AG08396 (cell line): ENCODE measurements around the gene IL1RAPL2.
A peak's percentile ranks its signal among the peaks of the same experiment; 100 is the strongest.

Experiments
- DNase-seq: peaks from one replicate; pipeline ENCODE4 v3.0.0; 2012; ENCODE audit warnings: low spot score, mixed read lengths

IL1RAPL2 gene

GRCh38 chrX:105462186-105462585, 896.2 kb downstream of the IL1RAPL2 start:
- DNase-seq: no peak

DNA sequence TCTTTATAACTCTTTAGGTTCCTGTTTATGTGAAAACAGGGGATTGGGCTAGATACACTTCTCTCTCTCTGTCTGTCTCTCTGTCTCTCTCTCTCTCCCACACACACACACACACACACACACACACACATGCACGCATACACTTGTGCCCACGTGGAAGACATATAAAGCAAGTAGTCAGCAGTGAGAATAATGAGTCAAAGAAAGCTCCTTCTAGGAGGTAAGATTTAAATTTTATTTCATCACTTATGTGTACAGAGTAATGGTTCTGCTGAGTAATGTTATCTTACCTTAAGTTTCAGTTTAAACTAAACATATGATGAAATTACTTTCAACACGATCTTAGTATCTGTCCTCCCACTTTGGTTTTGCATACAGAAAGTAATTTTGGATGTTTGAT, 897.5 kb downstream of the IL1RAPL2 start:
- DNase-seq: no peak

GRCh38 chrX:105464618-105465017, 898.6 kb downstream of the IL1RAPL2 start:
- no peak for DNase-seq

- no peak for DNase-seq
Measured at GRCh38 chrX:105468741-105469140, 902.7 kb downstream of the IL1RAPL2 start.

- no peak for DNase-seq
Measured at GRCh38 chrX:105471597-105471996, 905.6 kb downstream of the IL1RAPL2 start.

DNA sequence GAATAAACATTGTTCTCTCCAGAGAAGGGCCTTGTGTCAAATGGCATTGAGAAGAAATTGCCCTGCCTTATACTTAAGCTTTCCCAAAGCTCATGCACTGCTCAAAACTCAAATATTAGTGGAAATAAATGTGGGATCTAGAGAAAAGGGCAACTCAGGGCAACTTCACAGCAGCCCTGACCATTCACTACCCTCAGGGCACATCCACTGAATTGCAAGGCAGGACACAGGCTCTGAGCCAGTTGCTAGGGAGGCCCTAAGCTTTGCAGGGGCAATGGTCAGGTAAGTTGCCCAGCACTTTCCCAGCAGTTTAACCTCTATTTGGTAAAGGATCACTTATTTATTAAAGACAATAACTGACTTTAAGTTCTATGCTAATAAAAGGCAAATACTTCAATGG, 909.8 kb downstream of the IL1RAPL2 start:
- DNase-seq: no peak

DNA sequence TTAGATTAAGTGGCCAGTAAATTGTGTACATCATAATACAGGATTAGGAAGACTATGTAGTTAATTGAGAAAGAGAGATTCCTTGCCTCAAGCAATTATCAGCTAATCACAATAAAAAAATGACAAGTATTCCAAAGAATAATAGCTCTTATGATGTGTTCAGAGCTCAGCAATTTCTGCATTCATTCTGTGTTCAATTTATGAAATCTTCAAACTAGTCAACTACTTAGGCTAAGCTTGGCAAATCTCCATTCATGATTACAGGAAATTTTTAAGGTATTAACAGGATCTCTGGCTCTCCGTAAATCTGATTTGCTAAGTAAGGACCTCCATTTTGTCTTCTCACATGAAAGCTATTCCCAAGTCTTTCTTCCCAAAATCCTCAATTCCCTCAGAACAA, 911.4 kb downstream of the IL1RAPL2 start:
- DNase-seq: no peak

DNA sequence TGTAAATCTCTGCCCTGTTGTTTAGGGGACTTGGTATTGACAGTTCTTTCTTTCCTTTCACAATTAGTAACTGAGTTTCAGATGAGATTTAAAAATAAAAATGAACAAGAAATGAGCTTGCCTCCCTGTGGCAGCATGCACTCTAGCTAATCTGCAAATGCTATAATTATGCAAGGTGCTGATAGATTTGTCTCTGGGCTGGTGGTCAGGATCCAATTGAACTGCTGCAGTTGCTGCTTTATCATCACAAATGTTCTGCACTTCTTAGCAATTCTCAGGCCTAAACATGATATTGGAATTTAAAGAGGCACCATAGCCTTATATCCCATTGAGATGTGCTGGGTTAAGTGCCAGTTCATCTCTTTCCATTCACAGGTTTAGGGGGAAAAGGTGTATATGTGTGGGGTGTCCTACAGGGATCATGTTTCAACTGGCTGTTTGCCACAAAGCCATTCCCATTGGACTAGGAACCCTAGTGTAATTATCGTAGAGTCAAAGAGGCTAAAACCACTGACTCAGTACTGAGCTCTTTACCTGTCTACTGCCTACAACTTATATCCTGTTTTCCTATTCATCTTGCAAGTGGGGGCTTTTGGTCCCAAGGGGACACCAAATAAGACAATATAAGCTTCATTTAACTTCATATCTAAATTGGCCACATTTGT, 914.8 kb downstream of the IL1RAPL2 start:
- no peak for DNase-seq

- no peak for DNase-seq
Measured at GRCh38 chrX:105483011-105483410, 917.0 kb downstream of the IL1RAPL2 start.

DNA sequence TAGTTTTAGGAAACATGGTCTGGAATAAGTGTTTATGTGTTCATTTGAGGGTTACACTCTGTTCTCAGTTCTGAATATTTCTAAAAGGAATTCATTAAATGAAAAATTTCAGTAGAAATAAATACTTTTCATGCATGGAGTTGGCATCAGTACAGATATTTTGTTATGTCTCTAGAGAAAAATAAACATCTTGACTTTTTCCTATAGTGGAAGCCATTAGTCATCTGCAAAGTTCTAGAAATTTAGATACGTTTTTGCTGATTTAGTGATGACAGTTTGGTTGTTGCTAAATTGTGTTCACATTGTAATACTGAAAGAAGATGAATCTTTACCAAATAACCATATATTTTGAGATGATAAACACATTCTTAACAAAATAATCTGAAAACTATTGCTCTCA, 922.7 kb downstream of the IL1RAPL2 start:
- no peak for DNase-seq

DNA sequence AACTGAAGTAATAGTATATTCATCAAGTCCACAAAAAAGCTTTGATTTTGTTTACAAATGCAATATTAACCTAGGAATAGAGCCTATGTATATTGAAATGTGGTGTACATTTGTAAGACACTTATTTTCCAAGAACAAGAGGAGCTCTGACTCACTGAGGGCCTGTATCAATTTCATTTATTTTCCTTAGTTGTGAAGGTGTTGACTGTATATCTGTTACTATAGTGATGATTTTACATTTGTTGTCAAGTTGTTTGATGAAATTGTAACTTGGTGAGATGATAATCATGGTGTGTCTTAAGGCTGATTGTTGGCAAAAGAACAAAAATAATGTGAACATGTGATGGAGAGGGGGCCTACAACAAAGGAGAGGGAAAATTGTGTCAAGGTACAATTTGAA, 929.4 kb downstream of the IL1RAPL2 start:
- DNase-seq: no peak

GRCh38 chrX:105502336-105502735, 936.3 kb downstream of the IL1RAPL2 start:
- DNase-seq: no peak

DNA sequence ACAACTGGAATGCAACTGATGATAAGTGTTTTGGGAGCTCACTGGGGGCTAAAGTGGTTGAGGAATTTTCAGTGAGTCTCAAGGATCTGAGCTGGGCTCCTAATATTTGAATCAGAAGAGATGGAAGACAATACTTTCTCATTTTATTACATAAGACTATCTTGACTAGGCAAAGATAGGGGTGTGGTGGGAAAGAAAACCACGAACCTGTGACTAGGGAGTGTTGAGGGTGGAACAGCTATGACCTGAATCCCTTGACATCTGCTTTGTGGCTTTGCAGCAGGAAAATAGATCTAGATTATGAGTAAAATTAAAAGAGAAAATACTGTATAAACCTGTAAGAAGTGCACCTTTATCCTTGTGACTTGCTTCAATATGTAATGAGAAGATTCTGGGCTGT, 949.6 kb downstream of the IL1RAPL2 start:
- DNase-seq: no peak

GRCh38 chrX:105526431-105526830, 960.4 kb downstream of the IL1RAPL2 start:
- DNase-seq: no peak

GRCh38 chrX:105527759-105528158, 961.8 kb downstream of the IL1RAPL2 start:
- no peak for DNase-seq

GRCh38 chrX:105533951-105534350, 968.0 kb downstream of the IL1RAPL2 start:
- DNase-seq: no peak

DNA sequence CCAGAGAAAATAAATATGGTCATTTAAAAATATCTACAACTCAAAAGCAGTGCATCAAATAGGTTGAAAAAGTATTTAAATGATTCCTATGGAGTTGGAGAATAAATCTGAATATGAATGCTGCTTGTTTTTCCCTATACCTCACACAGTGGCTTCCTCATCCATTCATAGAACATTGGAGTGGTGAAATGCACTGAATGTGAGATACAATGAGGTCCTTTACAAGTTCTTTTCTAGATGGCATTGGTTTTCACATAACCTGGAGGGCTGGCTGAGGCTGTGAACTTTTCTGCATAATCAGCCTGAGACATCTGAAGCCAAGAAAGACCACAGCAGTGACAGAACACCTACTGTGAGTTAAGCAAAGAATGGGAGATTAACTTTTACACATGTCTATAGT, 977.3 kb downstream of the IL1RAPL2 start:
- no peak for DNase-seq

DNA sequence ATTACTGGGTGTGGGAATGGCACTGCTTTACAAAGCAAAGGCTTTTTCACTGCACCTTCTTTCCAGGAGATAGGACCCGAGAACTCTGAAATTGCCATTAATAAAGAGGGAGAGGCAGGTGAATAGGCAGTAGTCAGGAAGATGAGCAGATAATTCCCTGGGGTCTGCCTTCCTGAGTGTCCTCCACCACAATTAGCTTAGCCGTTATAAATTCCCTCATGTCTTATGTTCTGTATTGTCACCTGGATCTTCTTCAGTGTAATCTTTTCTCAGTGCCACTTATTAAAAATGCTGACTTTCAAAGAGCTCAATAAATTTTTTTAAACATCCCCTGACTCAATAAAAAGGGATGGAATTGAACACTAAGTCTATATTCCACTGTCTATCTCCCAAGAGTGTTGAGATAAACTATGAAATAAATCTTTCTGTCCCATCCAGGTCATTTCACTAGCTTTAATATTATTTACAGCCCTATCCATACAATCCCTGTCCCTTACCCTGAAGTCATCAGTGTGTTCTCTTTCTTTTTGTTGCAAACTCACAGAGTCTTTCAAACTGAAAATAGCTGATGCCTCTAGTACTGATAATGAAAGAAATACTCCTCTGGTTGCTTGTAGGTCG, 984.2 kb downstream of the IL1RAPL2 start:
- DNase-seq: no peak

- DNase-seq: no peak
Measured at GRCh38 chrX:105552395-105552794, 986.4 kb downstream of the IL1RAPL2 start.

GRCh38 chrX:105553118-105553517, 987.1 kb downstream of the IL1RAPL2 start:
- no peak for DNase-seq

GRCh38 chrX:105564501-105564900, 998.5 kb downstream of the IL1RAPL2 start:
- DNase-seq: peak; percentile 2

DNA sequence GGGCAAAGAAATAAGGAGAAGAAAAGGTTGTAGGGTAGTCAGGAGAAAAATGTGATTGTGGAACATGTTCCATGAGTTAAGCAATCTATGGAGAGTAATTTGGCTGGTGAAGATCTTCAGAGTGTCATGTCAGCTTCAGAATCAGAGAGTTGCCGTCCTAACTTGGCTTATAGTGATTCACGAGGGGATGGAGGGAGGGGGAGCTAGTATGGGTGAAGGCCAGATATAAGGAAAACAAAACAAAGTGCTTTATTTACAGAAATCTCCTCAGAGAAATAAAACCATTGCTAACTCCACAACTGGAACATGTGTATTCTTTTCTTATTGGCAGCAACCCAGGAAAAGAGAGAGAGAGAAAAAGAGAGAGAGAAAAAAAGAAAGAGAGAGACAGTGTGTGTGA, 999.9 kb downstream of the IL1RAPL2 start:
- no peak for DNase-seq

- no peak for DNase-seq
Measured at GRCh38 chrX:105567082-105567481, 1001.1 kb downstream of the IL1RAPL2 start.

GRCh38 chrX:105608745-105609144, 1042.7 kb downstream of the IL1RAPL2 start:
- DNase-seq: no peak
